H1 (cell line): ENCODE results near the gene FLVCR2. TPM values are rescaled to one million over a fixed set of nuclear protein-coding genes. Genes with fewer than 3 reads are reported as not detected.

ENCODE experiments used
- CTCF ChIA-PET: fragments of 300-600 bp; sonication (Branson Sonifier 250); formaldehyde crosslinking; loops from one replicate; lab custom pipeline; 2021; ENCODE audit not compliant: partially characterized antibody; lab: Charles Lee
- POLR2A ChIA-PET: fragments of 300-600 bp; sonication (Branson Sonifier 250); formaldehyde crosslinking; loops from one replicate; lab custom pipeline; 2021; ENCODE audit warnings: inconsistent platforms; ENCODE audit not compliant: partially characterized antibody; lab: Charles Lee
- DNase-seq, 2 experiments: peaks; one replicate each; pipeline versions ENCODE4 v3.0.0 to v3.0.0-alpha.2; 2010 to 2022; ENCODE audit warnings: low spot score in 2 of 2, low read depth in 1 of 2, mixed read lengths in 1 of 2
- FAIRE-seq: peaks from 2 replicates; lab custom pipeline; 2011; peaks lifted over from hg19 to GRCh38; lab: Jason Lieb, UNC
- H2AFZ ChIP-seq: 2 replicates; pipeline ENCODE4 v1.8.1; 2012; ENCODE audit warnings: low read length, inconsistent platforms
- H2AK5ac ChIP-seq: 2 replicates; pipeline ENCODE4 v1.6.1; 2013; ENCODE audit warnings: low read depth, low read length
- H2BK120ac ChIP-seq: replicated peaks from 2 replicates; pipeline ENCODE3; 2013; ENCODE audit warnings: low read depth, low read length, inconsistent platforms
- H2BK12ac ChIP-seq: 2 replicates; pipeline ENCODE4 v1.6.1; 2013; ENCODE audit warnings: low read depth, low read length
- H2BK15ac ChIP-seq: 2 replicates; pipeline ENCODE4 v1.6.1; 2013; ENCODE audit warnings: low read length
- H2BK20ac ChIP-seq: 2 replicates; pipeline ENCODE4 v1.6.1; 2013; ENCODE audit warnings: low read length
- H2BK5ac ChIP-seq: 2 replicates; pipeline ENCODE4 v1.6.1; 2013; ENCODE audit warnings: low read depth, low read length
- H3K14ac ChIP-seq: 2 replicates; pipeline ENCODE4 v1.6.1; 2013; ENCODE audit warnings: inconsistent platforms; ENCODE audit not compliant: insufficient read length
- H3K18ac ChIP-seq: 2 replicates; pipeline ENCODE4 v1.6.1; 2013; ENCODE audit warnings: low read length; ENCODE audit errors: extremely low read depth
- H3K23ac ChIP-seq: 2 replicates; pipeline ENCODE4 v1.6.1; 2013; ENCODE audit warnings: inconsistent platforms; ENCODE audit not compliant: insufficient read length
- H3K23me2 ChIP-seq: 2 replicates; pipeline ENCODE4 v1.6.1; 2013; ENCODE audit warnings: low read depth, low read length
- H3K27ac ChIP-seq: 2 replicates; pipeline ENCODE4 v1.6.1; 2011; ENCODE audit warnings: low read depth, low read length, inconsistent platforms
- H3K27me3 ChIP-seq, 4 experiments: replicated peaks in 1 of 4; 1 replicate in 1 of 4; 2 replicates in 3 of 4; pipeline versions ENCODE4 v1.6.1 to v1.8.1; 2011 to 2013; ENCODE audit warnings: low read length in 3 of 4, mild to moderate bottlenecking in 3 of 4, inconsistent platforms in 2 of 4, mixed read lengths in 2 of 4, moderate library complexity in 1 of 4; ENCODE audit not compliant: control insufficient read depth in 3 of 4, insufficient read depth in 3 of 4; ENCODE audit errors: extremely low read depth in 1 of 4
- H3K36me3 ChIP-seq, 4 experiments: 2 replicates each; pipeline versions ENCODE4 v1.6.1 to v1.8.1; 2011 to 2013; ENCODE audit warnings: mild to moderate bottlenecking in 4 of 4, low read length in 3 of 4, moderate library complexity in 2 of 4, control low read depth in 1 of 4, inconsistent platforms in 1 of 4; ENCODE audit not compliant: insufficient read depth in 4 of 4, control insufficient read depth in 2 of 4
- H3K4ac ChIP-seq: replicated peaks from 2 replicates; pipeline ENCODE3; 2013; ENCODE audit warnings: low read length, low read depth, mixed read lengths, inconsistent platforms; ENCODE audit not compliant: insufficient read length
- H3K4me1 ChIP-seq, 4 experiments: replicated peaks in 1 of 4; 1 replicate in 1 of 4; 2 replicates in 3 of 4; pipeline versions ENCODE4 v1.6.1 to v1.8.1; 2011 to 2013; ENCODE audit warnings: low read length in 3 of 4, inconsistent platforms in 2 of 4, mixed read lengths in 1 of 4; ENCODE audit not compliant: insufficient read depth in 4 of 4, control insufficient read depth in 3 of 4
- H3K4me2 ChIP-seq, 2 experiments: 2 replicates each; pipeline versions ENCODE4 v1.6.1 to v1.8.1; 2011 to 2013; ENCODE audit warnings: low read depth in 2 of 2, low read length in 2 of 2, control low read depth in 1 of 2, inconsistent platforms in 1 of 2, mild to moderate bottlenecking in 1 of 2; ENCODE audit not compliant: insufficient read depth in 1 of 2
- H3K4me3 ChIP-seq, 4 experiments: fragments of 200-600, 300-600 bp in 1 of 4; sonication (generic), shearing (Covaris generic), sonication (Bioruptor Twin) in 1 of 4; 2 replicates each; pipeline versions ENCODE4 v1.5.1 to v1.8.1; 2011 to 2016; ENCODE audit warnings: low read length in 4 of 4, low read depth in 3 of 4, control low read depth in 2 of 4, inconsistent platforms in 2 of 4, mild to moderate bottlenecking in 2 of 4, mixed read lengths in 1 of 4, moderate library complexity in 1 of 4; ENCODE audit not compliant: insufficient read depth in 2 of 4; ENCODE audit errors: extremely low read depth in 1 of 4
- H3K56ac ChIP-seq: replicated peaks from 2 replicates; pipeline ENCODE3; 2013; ENCODE audit warnings: low read depth, mild to moderate bottlenecking, mixed read lengths, low read length, inconsistent platforms; ENCODE audit not compliant: insufficient read length
- H3K79me1 ChIP-seq: 2 replicates; pipeline ENCODE4 v1.6.1; 2013; ENCODE audit warnings: low read depth, low read length, control low read depth
- H3K79me2 ChIP-seq, 2 experiments: 2 replicates each; pipeline versions ENCODE4 v1.6.1 to v1.8.1; 2012 to 2013; ENCODE audit warnings: low read length in 2 of 2, mild to moderate bottlenecking in 2 of 2, inconsistent platforms in 1 of 2; ENCODE audit not compliant: insufficient read depth in 2 of 2, control insufficient read depth in 1 of 2
- H3K9ac ChIP-seq, 4 experiments: replicated peaks in 1 of 4; 1 replicate in 1 of 4; 2 replicates in 3 of 4; pipeline versions ENCODE4 v1.6.1 to v1.8.1; 2011 to 2013; ENCODE audit warnings: low read depth in 3 of 4, low read length in 3 of 4, control low read depth in 2 of 4, mild to moderate bottlenecking in 2 of 4, moderate library complexity in 2 of 4, inconsistent platforms in 1 of 4; ENCODE audit errors: extremely low read depth in 1 of 4
- H3K9me3 ChIP-seq, 2 experiments: 2 replicates each; pipeline versions ENCODE4 v1.6.1 to v1.8.1; 2012 to 2013; ENCODE audit warnings: mild to moderate bottlenecking in 2 of 2, moderate library complexity in 2 of 2, control low read depth in 1 of 2, inconsistent platforms in 1 of 2, low read depth in 1 of 2, low read length in 1 of 2, mixed read lengths in 1 of 2; ENCODE audit not compliant: insufficient read depth in 2 of 2
- H4K20me1 ChIP-seq, 2 experiments: replicated peaks in 1 of 2; 2 replicates each; pipeline versions ENCODE3 to v1.8.1; 2011 to 2013; ENCODE audit warnings: inconsistent platforms in 2 of 2, low read length in 2 of 2, mild to moderate bottlenecking in 1 of 2; ENCODE audit not compliant: insufficient read depth in 2 of 2, control insufficient read depth in 1 of 2
- H4K5ac ChIP-seq: 2 replicates; pipeline ENCODE4 v1.6.1; 2013; ENCODE audit warnings: low read length, low read depth, mixed read lengths, inconsistent platforms; ENCODE audit not compliant: insufficient read length
- H4K8ac ChIP-seq: 2 replicates; pipeline ENCODE4 v1.8.0; 2013; ENCODE audit warnings: mild to moderate bottlenecking, moderate library complexity, low read length, inconsistent platforms; ENCODE audit not compliant: insufficient read depth; ENCODE audit errors: extremely low read depth
- H4K91ac ChIP-seq: replicated peaks from 2 replicates; pipeline ENCODE3; 2013; ENCODE audit warnings: low read length, mixed read lengths, inconsistent platforms; ENCODE audit not compliant: insufficient read length
- ASH2L ChIP-seq: fragments of 200-600, 300-600 bp; sonication (generic); IDR thresholded peaks from one replicate; pipeline ENCODE4 v1.7.1; 2017; ENCODE audit warnings: low read length
- RBBP5 ChIP-seq: IDR thresholded peaks from 2 replicates; pipeline ENCODE4 v1.7.1; 2012; ENCODE audit warnings: low read depth, mild to moderate bottlenecking, inconsistent platforms, low read length, moderate library complexity, borderline replicate concordance
- SUZ12 ChIP-seq: fragments of 200-600 bp; sonication (generic); IDR thresholded peaks from 2 replicates; pipeline ENCODE4 v1.6.1; 2012; ENCODE audit warnings: mild to moderate bottlenecking, inconsistent platforms, low read length, moderate library complexity, mixed read lengths
- TBP ChIP-seq: IDR thresholded peaks from 2 replicates; pipeline ENCODE4 v1.6.1; 2011; ENCODE audit warnings: low read depth, low read length, improper control_type of control experiment
- WGBS, 2 experiments: shearing (Covaris generic) in 1 of 2; methylation state at CpG; one replicate each; pipeline versions ENCODE4 v1.1.6 to v1.1.7; 2013 to 2015; ENCODE audit warnings: low lambda C conversion rate in 2 of 2, mixed read lengths in 2 of 2, inconsistent platforms in 1 of 2, low coverage in 1 of 2, missing lambda C conversion rate in 1 of 2; ENCODE audit not compliant: insufficient replicate concordance in 2 of 2, insufficient coverage in 1 of 2, insufficient read length in 1 of 2; ENCODE audit errors: extremely low coverage in 1 of 2, missing lambda C conversion rate in 1 of 2; 5-methylcytosine and 5-hydroxymethylcytosine counted together
- polyA plus RNA-seq, 7 experiments: library from polyadenylated mRNA; depleted of rRNA in 3 of 7; stranded (reverse) in 5 of 7; unstranded in 2 of 7; fragments of >200 nt in 5 of 7; fragments of 200-250 nt in 2 of 7; gene quantifications; 1 replicate in 5 of 7; 2 replicates in 1 of 7; 4 replicates in 1 of 7; pipeline versions ENCODE4 v1.2.1 to v1.2.3, GENCODE V29; 2011 to 2013; ENCODE audit warnings: missing spikeins in 2 of 7, mixed read lengths in 2 of 7
- total RNA-seq: library from RNA; stranded (reverse); fragmentation: NEBNext Ultra II Directional; extraction: Animal tissue kit (Norgen Biotek cat#: 25700); gene quantifications from 2 replicates; pipeline ENCODE4 v1.2.1, GENCODE V29; 2021

The FLVCR2 gene
- total and polyA plus RNA-seq, 2 of the 8 experiments (the other 6 are each of a cell fraction or from before 2014, with no cell fraction given): 7.1 to 8.2 TPM

DNA sequence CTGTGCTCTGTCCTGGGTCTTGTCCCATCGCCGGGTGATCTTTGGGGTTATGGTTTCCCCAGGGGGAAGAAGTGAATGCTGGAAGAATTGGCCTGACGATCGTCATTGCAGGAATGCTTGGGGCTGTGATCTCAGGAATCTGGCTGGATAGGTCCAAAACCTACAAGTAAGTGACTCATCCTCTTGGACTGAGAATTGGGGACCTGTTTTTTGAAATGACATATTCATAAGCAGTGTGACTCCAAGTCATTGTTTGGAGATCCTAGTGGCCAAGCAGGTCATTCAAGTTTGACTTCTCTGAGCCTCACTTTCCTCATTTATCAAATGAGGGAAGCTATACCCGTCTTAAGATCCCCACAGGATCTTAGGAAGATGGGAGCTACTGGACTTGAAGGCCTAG, 56.4 kb downstream of the FLVCR2 start:
- 0 out of 2 replicates have a peak, but pooled peaks cover 1% of the 10 kb centered on the region for H3K23me2 ChIP-seq
- H3K56ac ChIP-seq: no peak overlapping the region
- H3K79me1 ChIP-seq: no peaks in the 10 kb centered on the region
- no peaks in the 10 kb centered on the region for H3K27me3 ChIP-seq
- no peaks in the 10 kb centered on the region for H3K36me3 ChIP-seq
- no peak overlapping the region for H3K4ac ChIP-seq
- no peak overlapping the region for H2BK5ac ChIP-seq
- no peak overlapping the region for H3K4me3 ChIP-seq
- FAIRE-seq (no peak), DNase-seq (no peak)
- no peaks in the 10 kb centered on the region for H4K20me1 ChIP-seq
- H4K91ac ChIP-seq: no peak overlapping the region
- H2BK120ac ChIP-seq: no peak overlapping the region
- no peak overlapping the region for H3K18ac ChIP-seq
- H3K4me2 ChIP-seq: no peak overlapping the region
- H2AK5ac ChIP-seq: no peak overlapping the region
- H2AFZ ChIP-seq: no peak overlapping the region
- TF ChIP-seq ASH2L: no peak
- no peak for TF ChIP-seq RBBP5
- no peak for TF ChIP-seq TBP
- TF ChIP-seq SUZ12: no peak
- 88% methylated on average over 5 of the region's 5 CpGs; no CpG with 5 or more reads in 1 of the 2 experiments for WGBS, 2 experiments
- no peak overlapping the region for H2BK12ac ChIP-seq
- no peak overlapping the region for H3K23ac ChIP-seq
- H3K79me2 ChIP-seq: no peaks in the 10 kb centered on the region
- H3K27ac ChIP-seq: no peak overlapping the region
- no peak overlapping the region for H2BK15ac ChIP-seq
- no peaks in the 10 kb centered on the region for H3K9me3 ChIP-seq
- H4K5ac ChIP-seq: no peak overlapping the region
- peaks cover 9 to 30% (median 22%) of the 10 kb centered on the region in 4 experiments for H3K4me1 ChIP-seq
- H2BK20ac ChIP-seq: no peak overlapping the region
- no peak overlapping the region for H4K8ac ChIP-seq
- H3K9ac ChIP-seq: no peak overlapping the region
- CTCF ChIA-PET: interaction anchor here (0.6 to 3.5 kb wide), 9 partner anchors 11 to 63 kb away, joined by 3 to 19 read pairs (median 4); partner anchors contain the start of gene FLVCR2
- POLR2A ChIA-PET: interaction anchor here (0.8 to 3.2 kb wide), 4 partner anchors 11 to 57 kb away, joined by 3 to 11 read pairs (median 5); no protein-coding TSS in a partner anchor
- no peak overlapping the region for H3K14ac ChIP-seq
